AG09309 (cell line): Measurements from ENCODE around the gene OSER1.

Experiments used
- DNase-seq: peaks from one replicate; pipeline ENCODE4 v3.0.0-alpha.2; 2010; ENCODE audit warnings: low read depth
- H3K4me3 ChIP-seq: 2 replicates; pipeline ENCODE4 v1.5.1; 2011; ENCODE audit warnings: mild to moderate bottlenecking, low read depth, low read length, moderate library complexity; ENCODE audit not compliant: control insufficient read depth
- TF ChIP-seq, protein P1 (sequence below): IDR thresholded peaks from 2 replicates; pipeline ENCODE4 v1.5.1; 2011; ENCODE audit warnings: mild to moderate bottlenecking, low read depth, low read length, inconsistent platforms; ENCODE audit not compliant: insufficient read depth, control insufficient read depth; ENCODE audit errors: missing control alignments

Gene OSER1

DNA sequence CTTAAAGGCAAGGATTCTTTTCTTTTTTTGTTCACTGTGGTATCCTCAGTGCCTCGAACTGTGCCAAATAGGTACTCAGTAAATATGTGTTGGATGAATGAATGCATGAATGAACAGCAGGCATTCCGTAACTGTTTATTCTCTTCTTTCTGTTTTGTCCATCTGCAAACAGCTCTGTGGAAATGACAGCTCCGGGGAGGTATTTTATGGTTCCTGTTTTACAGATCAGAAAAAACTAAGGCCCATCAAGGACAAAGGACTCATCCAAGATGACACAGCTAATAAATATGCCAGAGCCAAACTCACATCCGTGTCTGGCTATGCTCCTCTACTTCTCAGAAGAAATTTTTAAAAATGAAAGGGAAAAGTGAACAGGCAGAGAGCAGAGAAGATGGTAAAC, 44.6 kb downstream of the OSER1 start:
- TF ChIP-seq, protein P1, sequence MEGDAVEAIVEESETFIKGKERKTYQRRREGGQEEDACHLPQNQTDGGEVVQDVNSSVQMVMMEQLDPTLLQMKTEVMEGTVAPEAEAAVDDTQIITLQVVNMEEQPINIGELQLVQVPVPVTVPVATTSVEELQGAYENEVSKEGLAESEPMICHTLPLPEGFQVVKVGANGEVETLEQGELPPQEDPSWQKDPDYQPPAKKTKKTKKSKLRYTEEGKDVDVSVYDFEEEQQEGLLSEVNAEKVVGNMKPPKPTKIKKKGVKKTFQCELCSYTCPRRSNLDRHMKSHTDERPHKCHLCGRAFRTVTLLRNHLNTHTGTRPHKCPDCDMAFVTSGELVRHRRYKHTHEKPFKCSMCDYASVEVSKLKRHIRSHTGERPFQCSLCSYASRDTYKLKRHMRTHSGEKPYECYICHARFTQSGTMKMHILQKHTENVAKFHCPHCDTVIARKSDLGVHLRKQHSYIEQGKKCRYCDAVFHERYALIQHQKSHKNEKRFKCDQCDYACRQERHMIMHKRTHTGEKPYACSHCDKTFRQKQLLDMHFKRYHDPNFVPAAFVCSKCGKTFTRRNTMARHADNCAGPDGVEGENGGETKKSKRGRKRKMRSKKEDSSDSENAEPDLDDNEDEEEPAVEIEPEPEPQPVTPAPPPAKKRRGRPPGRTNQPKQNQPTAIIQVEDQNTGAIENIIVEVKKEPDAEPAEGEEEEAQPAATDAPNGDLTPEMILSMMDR, result no peak
- no peak for DNase-seq
- H3K4me3 ChIP-seq, result no peak overlapping the region

DNA sequence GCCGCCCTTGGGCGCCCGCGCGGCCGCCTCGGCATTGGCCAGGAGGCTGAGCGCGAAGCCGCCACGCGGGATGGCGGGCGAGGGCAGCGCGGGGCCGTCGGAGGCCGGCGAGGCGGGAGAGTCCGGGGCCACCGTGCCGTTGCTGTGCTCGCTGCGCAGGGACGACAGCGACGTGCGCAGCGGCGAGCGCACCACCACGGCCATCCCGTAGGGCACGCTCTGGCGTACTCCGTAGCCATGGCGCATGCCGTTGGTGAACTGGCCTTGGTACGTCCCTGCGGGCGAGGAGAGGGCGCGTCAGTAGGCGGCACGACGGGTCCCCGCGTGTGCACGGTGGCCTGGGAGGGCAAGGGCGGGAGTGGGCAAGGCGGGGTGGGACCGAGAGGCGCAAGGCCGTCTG, 50.4 kb downstream of the OSER1 start:
- no peak overlapping the region for H3K4me3 ChIP-seq
- DNase-seq, result no peak
- TF ChIP-seq, protein P1, result no peak

DNA sequence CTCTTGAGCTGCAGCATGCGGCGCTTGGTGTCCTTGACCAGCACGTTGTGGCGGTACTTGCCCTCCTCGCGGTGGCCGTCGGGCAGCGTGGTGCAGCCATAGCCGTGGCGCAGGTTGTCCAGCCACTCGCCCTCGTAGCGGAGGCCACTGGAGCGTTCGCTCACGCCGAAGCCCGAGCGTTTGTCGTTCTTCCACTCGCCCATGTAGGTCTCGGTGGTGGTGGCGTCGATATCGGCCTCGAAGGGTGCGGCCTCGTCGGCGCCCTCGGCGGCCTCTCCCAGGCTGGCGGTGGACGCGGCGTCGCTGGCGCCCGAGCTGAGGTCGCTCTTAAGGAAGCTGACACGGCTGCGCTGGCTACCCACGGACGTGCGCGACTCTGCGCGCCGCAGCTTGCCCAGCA, 50.9 kb downstream of the OSER1 start:
- no peak for DNase-seq
- TF ChIP-seq, protein P1, result no peak
- no peak overlapping the region for H3K4me3 ChIP-seq

DNA sequence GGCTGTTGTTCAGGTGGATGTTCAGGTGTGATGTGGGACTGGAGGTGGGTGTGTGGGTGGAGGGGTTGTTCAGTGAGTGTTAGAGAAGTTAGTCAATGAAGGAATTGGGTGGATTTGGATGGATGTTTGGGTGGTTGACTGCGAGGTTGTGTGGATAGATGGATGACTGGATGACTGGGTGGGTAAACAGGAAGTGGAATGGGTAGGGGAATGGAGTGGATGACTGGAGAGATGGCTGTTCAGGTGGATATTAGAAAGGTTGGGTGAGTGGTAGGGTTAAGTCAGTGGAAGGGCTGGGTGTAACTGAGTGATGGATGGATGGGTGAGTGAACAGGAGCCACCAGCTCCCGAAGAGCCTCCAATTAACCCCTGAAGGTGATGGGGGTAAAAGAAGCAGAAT, 51.4 kb downstream of the OSER1 start:
- no peak for DNase-seq
- H3K4me3 ChIP-seq, result no peak overlapping the region
- TF ChIP-seq, protein P1, result no peak

DNA sequence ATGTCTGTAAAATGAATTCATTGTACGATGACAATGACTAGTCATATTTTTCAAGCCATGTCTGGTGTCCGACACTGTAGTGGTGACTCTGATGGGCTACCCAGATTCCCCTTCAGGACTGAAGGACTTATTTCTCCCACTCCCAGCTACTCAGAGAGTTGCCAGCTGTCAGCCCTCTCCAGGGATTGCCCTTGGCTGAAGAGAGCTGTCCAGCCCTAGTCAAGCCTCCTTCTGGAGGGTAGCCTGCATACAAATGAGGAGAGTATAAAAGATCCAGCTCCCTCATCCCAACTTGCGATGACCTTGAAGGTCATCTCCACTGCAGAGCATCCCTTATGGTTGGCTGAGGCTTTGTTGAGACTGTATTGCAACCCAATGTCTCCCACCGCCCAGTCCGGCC, 53.5 kb downstream of the OSER1 start:
- H3K4me3 ChIP-seq, result no peak overlapping the region
- DNase-seq, result no peak
- TF ChIP-seq, protein P1, result no peak

DNA sequence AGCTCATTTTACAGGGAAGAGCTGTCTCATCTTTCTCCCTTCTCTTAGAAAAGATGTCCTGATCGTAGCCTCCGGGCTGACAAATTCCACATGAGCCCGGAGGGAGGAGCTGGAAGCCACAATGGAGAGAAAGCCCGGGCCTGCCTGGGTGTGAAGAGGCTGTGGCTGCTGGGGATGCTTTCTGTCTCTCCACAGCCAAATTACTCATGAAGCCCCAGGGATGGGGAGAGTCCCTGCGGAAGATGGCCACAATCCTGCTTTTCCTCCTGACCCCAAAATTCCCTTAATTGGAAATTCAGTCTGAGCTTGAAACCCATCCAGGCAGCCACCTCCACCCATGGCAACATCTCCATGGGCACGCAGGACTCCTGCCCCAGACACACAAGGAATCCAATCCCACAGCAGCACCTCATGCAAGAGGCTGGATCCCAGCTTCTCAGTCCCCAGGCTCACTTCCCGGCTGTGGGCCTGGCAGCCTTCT, 56.0 kb downstream of the OSER1 start:
- no peak overlapping the region for H3K4me3 ChIP-seq
- TF ChIP-seq, protein P1, result no peak
- no peak for DNase-seq

DNA sequence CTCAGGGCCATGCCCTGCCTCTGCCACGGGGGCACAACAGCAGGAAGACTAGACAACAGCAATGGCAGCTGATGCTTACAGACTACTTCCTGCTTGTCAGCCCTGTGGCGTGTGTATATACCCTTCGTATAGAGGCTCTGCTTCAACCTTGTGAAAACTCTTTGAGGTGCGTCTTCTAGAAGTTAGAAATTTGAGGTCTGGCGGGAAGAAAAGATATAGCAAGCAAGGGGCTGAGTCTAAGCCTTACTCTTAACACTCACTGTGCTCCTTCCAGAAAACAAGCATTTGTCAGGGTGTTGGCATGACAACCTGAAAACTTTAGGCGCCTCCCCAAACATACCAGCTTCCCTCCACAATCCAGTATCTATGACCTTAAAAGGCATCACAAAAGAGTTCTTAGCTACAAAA, 56.9 kb downstream of the OSER1 start:
- TF ChIP-seq, protein P1, result no peak

More for the DNA sequence above, 56.9 kb downstream of the OSER1 start:
- no peak overlapping the region for H3K4me3 ChIP-seq
- DNase-seq, result no peak
